Neural cell (in vitro differentiated cells): ENCODE data around the gene POU2F2. TPM values are rescaled to one million over a fixed set of nuclear protein-coding genes. Genes with fewer than 3 reads are reported as not detected.

Experiments used
- H2AFZ ChIP-seq: fragments of 200-600, 300-800 bp; sonication (generic), shearing (Covaris generic); 2 replicates; pipeline ENCODE4 v1.6.0; 2014; ENCODE audit warnings: low read depth, mild to moderate bottlenecking, antibody characterized with exemption, low read length, moderate library complexity
- H3F3A ChIP-seq: fragments of 200-600 bp; shearing (Covaris generic); 2 replicates; pipeline ENCODE4 v1.6.1; 2016; ENCODE audit warnings: mild to moderate bottlenecking, moderate library complexity, mixed read lengths, antibody characterized with exemption, low read length; ENCODE audit not compliant: insufficient read depth, poor library complexity, severe bottlenecking
- H3K27ac ChIP-seq: fragments of 200-600, 300-800 bp; sonication (generic), shearing (Covaris generic); 2 replicates; pipeline ENCODE4 v1.5.1; 2014; ENCODE audit warnings: mild to moderate bottlenecking, low read length, moderate library complexity
- H3K27me3 ChIP-seq: fragments of 300-800, 200-600 bp; sonication (generic), shearing (Covaris generic); 2 replicates; pipeline ENCODE4 v1.6.0; 2014; ENCODE audit warnings: mild to moderate bottlenecking, low read depth, low read length, moderate library complexity; ENCODE audit not compliant: insufficient read depth
- H3K36me3 ChIP-seq: fragments of 300-800, 200-600 bp; sonication (generic), shearing (Covaris generic); 2 replicates; pipeline ENCODE4 v1.5.1; 2014; ENCODE audit warnings: mild to moderate bottlenecking, antibody characterized with exemption, low read length, moderate library complexity; ENCODE audit not compliant: insufficient read depth
- H3K4me2 ChIP-seq: fragments of 300-800, 200-600 bp; sonication (generic), shearing (Covaris generic); 2 replicates; pipeline ENCODE4 v1.6.0; 2014; ENCODE audit warnings: mild to moderate bottlenecking, low read length
- H3K4me3 ChIP-seq: fragments of 300-800, 200-600 bp; sonication (generic), shearing (Covaris generic); 2 replicates; pipeline ENCODE4 v1.5.1; 2014; ENCODE audit warnings: mild to moderate bottlenecking, low read length, moderate library complexity
- H3K79me2 ChIP-seq: fragments of 200-600 bp; shearing (Covaris generic); replicated peaks from 2 replicates; pipeline ENCODE4 v1.6.0; 2014; ENCODE audit warnings: mild to moderate bottlenecking, low read length, moderate library complexity; ENCODE audit not compliant: insufficient read depth
- H3K9ac ChIP-seq: fragments of 300-800, 200-600 bp; sonication (generic), shearing (Covaris generic); 2 replicates; pipeline ENCODE4 v1.6.1; 2016; ENCODE audit warnings: mild to moderate bottlenecking, low read length, mixed read lengths
- H3K9me2 ChIP-seq: fragments of 200-600 bp; shearing (Covaris generic); 2 replicates; pipeline ENCODE4 v1.6.1; 2016; ENCODE audit warnings: mild to moderate bottlenecking, low read length, mixed read lengths; ENCODE audit not compliant: insufficient read depth
- H3K9me3 ChIP-seq: fragments of 200-600, 300-800 bp; sonication (generic), shearing (Covaris generic); 2 replicates; pipeline ENCODE4 v1.6.1; 2016; ENCODE audit warnings: mild to moderate bottlenecking, mixed run types, low read length, moderate library complexity, mixed read lengths
- H4K20me1 ChIP-seq: fragments of 200-600 bp; shearing (Covaris generic); 2 replicates; pipeline ENCODE4 v1.6.1; 2016; ENCODE audit warnings: mild to moderate bottlenecking, mixed run types; ENCODE audit not compliant: insufficient read depth
- CTCF ChIP-seq: fragments of 450-650 bp; IDR thresholded peaks from 2 replicates; pipeline ENCODE4 v1.5.1; 2014; ENCODE audit warnings: antibody characterized with exemption, mild to moderate bottlenecking, moderate library complexity; ENCODE audit not compliant: poor library complexity, severe bottlenecking
- EP300 ChIP-seq: fragments of 450-650 bp; conservative IDR thresholded peaks from 2 replicates; pipeline ENCODE4 v1.6.1; 2014; ENCODE audit warnings: antibody characterized with exemption, mild to moderate bottlenecking, moderate library complexity; ENCODE audit not compliant: poor library complexity, severe bottlenecking
- EZH2 ChIP-seq: fragments of 200-600, 300-800 bp; shearing (Covaris generic), sonication (generic); IDR thresholded peaks from 2 replicates; pipeline ENCODE4 v1.6.1; 2014; ENCODE audit warnings: antibody characterized with exemption, low read length, borderline replicate concordance, mild to moderate bottlenecking; ENCODE audit not compliant: insufficient read depth, poor library complexity, severe bottlenecking
- MXI1 ChIP-seq: fragments of 450-650 bp; conservative IDR thresholded peaks from 2 replicates; pipeline ENCODE4 v1.6.1; 2014; ENCODE audit warnings: antibody characterized with exemption, mild to moderate bottlenecking; ENCODE audit not compliant: poor library complexity, severe bottlenecking
- POLR2AphosphoS5 ChIP-seq: IDR thresholded peaks from 2 replicates; pipeline ENCODE4 v1.6.1; 2012
- RAD21 ChIP-seq: fragments of 450-650 bp; conservative IDR thresholded peaks from 2 replicates; pipeline ENCODE4 v1.6.1; 2014; ENCODE audit warnings: antibody characterized with exemption, mild to moderate bottlenecking, moderate library complexity
- REST ChIP-seq: IDR thresholded peaks from 2 replicates; pipeline ENCODE4 v1.6.1; 2012; ENCODE audit warnings: borderline replicate concordance
- SMC3 ChIP-seq: fragments of 450-650 bp; conservative IDR thresholded peaks from 2 replicates; pipeline ENCODE4 v1.6.1; 2014; ENCODE audit warnings: antibody characterized with exemption, mild to moderate bottlenecking, moderate library complexity; ENCODE audit not compliant: poor library complexity
- TAF1 ChIP-seq: IDR thresholded peaks from 2 replicates; pipeline ENCODE4 v1.6.1; 2012; ENCODE audit warnings: low read depth
- polyA plus RNA-seq: library from polyadenylated mRNA; depleted of rRNA; stranded (reverse); fragments of >200 nt; gene quantifications from 2 replicates; pipeline ENCODE4 v1.2.3, GENCODE V29; 2014

POU2F2 gene
- polyA plus RNA-seq, 1 donor from 2014 or later, result 7.7 TPM

- H3K79me2 ChIP-seq, result no peaks in the 10 kb centered on the region
- no peaks in the 10 kb centered on the region for H3K9me2 ChIP-seq
- no peaks in the 10 kb centered on the region for H3F3A ChIP-seq
- H3K27me3 ChIP-seq, result no peaks in the 10 kb centered on the region
- H3K4me2 ChIP-seq, result no peak overlapping the region
- no peaks in the 10 kb centered on the region for H4K20me1 ChIP-seq
- no peak overlapping the region for H2AFZ ChIP-seq
- H3K36me3 ChIP-seq, result peaks cover 9% of the 10 kb centered on the region
- H3K4me3 ChIP-seq, result no peak overlapping the region
- no peaks in the 10 kb centered on the region for H3K9me3 ChIP-seq
- TF ChIP-seq TAF1 (no peak), CTCF (no peak), MXI1 (no peak), REST (no peak), EZH2 (no peak), SMC3 (no peak), EP300 (no peak), POLR2AphosphoS5 (no peak), RAD21 (no peak)
- H3K27ac ChIP-seq, result no peak overlapping the region
- no peak overlapping the region for H3K9ac ChIP-seq
Observed at GRCh38 chr19:42097461-42097860, 34.8 kb downstream of the POU2F2 start.

GRCh38 chr19:42096255-42096837 lies 35.9 kb downstream of the POU2F2 start:
- H3K9ac ChIP-seq, result no peak overlapping the region
- TF ChIP-seq SMC3 (no peak), EP300 (no peak)
- no peaks in the 10 kb centered on the region for H3K9me2 ChIP-seq
- H3K79me2 ChIP-seq, result no peaks in the 10 kb centered on the region
- no peak overlapping the region for H3K4me2 ChIP-seq
- no peak overlapping the region for H2AFZ ChIP-seq
- H3K4me3 ChIP-seq, result no peak overlapping the region
- H3F3A ChIP-seq, result no peaks in the 10 kb centered on the region
- peaks cover 9% of the 10 kb centered on the region for H3K36me3 ChIP-seq
- no peaks in the 10 kb centered on the region for H3K9me3 ChIP-seq
- H3K27ac ChIP-seq, result no peak overlapping the region
- no peaks in the 10 kb centered on the region for H4K20me1 ChIP-seq
- H3K27me3 ChIP-seq, result no peaks in the 10 kb centered on the region
